Parathyroid adenoma (tissue), 2 donors: ENCODE results near the gene TOX3.

Experiments
- H2AFZ ChIP-seq: fragments of 300-600 bp; sonication (generic); one replicate; pipeline ENCODE4 v1.7.0; 2017; ENCODE audit warnings: antibody characterized with exemption, mild to moderate bottlenecking
- H3K27ac ChIP-seq: fragments of 300-600 bp; sonication (generic); one replicate; pipeline ENCODE4 v1.7.0; 2017
- H3K27me3 ChIP-seq: fragments of 300-600 bp; sonication (generic); one replicate; pipeline ENCODE4 v1.7.0; 2017; ENCODE audit warnings: low read length; ENCODE audit not compliant: control insufficient read depth, insufficient read depth
- H3K36me3 ChIP-seq: fragments of 300-600 bp; sonication (generic); one replicate; pipeline ENCODE4 v1.7.0; 2017; ENCODE audit warnings: low read length; ENCODE audit not compliant: control insufficient read depth, insufficient read depth
- H3K4me1 ChIP-seq: fragments of 300-600 bp; sonication (generic); one replicate; pipeline ENCODE4 v1.7.0; 2017; ENCODE audit warnings: control low read depth
- H3K4me2 ChIP-seq: fragments of 300-600 bp; sonication (generic); one replicate; pipeline ENCODE4 v1.7.0; 2017; ENCODE audit warnings: low read length
- H3K4me3 ChIP-seq: fragments of 300-600 bp; sonication (generic); one replicate; pipeline ENCODE4 v1.7.0; 2017; ENCODE audit warnings: low read depth, low read length
- H3K79me2 ChIP-seq: fragments of 300-600 bp; sonication (generic); one replicate; pipeline ENCODE4 v1.7.0; 2017; ENCODE audit warnings: control low read depth
- H3K9ac ChIP-seq: fragments of 300-600 bp; sonication (generic); one replicate; pipeline ENCODE4 v1.7.0; 2017; ENCODE audit warnings: mild to moderate bottlenecking
- H3K9me3 ChIP-seq: fragments of 300-600 bp; sonication (generic); one replicate; pipeline ENCODE4 v1.7.0; 2017; ENCODE audit warnings: low read length; ENCODE audit not compliant: control insufficient read depth
- TF ChIP-seq, protein P1 (sequence below): fragments of 300-600 bp; sonication (generic); IDR thresholded peaks from one replicate; pipeline ENCODE4 v1.7.0; 2017; ENCODE audit warnings: antibody characterized with exemption, mild to moderate bottlenecking
- donor health status: primary hyperparathyroidism.

TOX3 gene

GRCh38 chr16:52494145-52494544 is 52.8 kb downstream of the TOX3 start:
- Histone ChIP-seq H3K79me2 (no peaks in the 10 kb centered on the region), H3K4me2 (no peak overlapping the region), H3K27ac (no peak overlapping the region), H3K9ac (no peak overlapping the region), H3K9me3 (no peaks in the 10 kb centered on the region), H3K36me3 (no peaks in the 10 kb centered on the region), H3K27me3 (no peaks in the 10 kb centered on the region), H2AFZ (no peak overlapping the region), H3K4me3 (no peak overlapping the region), H3K4me1 (no peaks in the 10 kb centered on the region)
- TF ChIP-seq, protein P1, sequence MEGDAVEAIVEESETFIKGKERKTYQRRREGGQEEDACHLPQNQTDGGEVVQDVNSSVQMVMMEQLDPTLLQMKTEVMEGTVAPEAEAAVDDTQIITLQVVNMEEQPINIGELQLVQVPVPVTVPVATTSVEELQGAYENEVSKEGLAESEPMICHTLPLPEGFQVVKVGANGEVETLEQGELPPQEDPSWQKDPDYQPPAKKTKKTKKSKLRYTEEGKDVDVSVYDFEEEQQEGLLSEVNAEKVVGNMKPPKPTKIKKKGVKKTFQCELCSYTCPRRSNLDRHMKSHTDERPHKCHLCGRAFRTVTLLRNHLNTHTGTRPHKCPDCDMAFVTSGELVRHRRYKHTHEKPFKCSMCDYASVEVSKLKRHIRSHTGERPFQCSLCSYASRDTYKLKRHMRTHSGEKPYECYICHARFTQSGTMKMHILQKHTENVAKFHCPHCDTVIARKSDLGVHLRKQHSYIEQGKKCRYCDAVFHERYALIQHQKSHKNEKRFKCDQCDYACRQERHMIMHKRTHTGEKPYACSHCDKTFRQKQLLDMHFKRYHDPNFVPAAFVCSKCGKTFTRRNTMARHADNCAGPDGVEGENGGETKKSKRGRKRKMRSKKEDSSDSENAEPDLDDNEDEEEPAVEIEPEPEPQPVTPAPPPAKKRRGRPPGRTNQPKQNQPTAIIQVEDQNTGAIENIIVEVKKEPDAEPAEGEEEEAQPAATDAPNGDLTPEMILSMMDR = no peak

DNA sequence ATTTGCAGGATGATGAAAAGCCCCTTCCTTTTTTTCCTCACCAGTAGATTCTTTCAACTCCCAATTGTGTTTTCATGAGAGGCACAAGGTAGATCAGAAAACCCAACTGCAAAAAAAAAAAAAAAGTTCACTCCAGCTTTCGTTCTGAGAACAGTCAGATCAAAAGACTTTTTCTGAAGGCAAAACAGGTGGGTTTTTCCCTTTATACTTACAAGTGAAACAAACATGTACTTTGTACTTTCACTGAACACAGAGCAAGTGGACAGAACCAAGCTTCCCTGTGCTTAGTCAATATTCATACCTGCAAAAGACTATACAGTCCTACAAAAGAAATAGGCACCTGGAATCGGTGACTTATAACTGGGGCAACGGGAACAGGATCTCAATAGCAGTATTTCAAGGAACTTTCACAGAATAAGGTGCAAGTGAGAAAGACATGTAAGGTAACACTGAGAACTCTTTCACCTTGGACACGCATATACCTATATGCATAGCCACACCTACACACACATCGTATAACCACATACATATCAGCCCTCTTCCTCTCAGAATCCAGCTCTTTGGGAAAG is 54.1 kb downstream of the TOX3 start:
- Histone ChIP-seq H3K4me3 (no peak overlapping the region), H3K27ac (no peak overlapping the region), H2AFZ (no peak overlapping the region), H3K9ac (no peak overlapping the region), H3K9me3 (no peaks in the 10 kb centered on the region), H3K4me1 (no peaks in the 10 kb centered on the region), H3K36me3 (no peaks in the 10 kb centered on the region), H3K27me3 (no peaks in the 10 kb centered on the region), H3K4me2 (no peak overlapping the region), H3K79me2 (no peaks in the 10 kb centered on the region)
- TF ChIP-seq, protein P1 = no peak

DNA sequence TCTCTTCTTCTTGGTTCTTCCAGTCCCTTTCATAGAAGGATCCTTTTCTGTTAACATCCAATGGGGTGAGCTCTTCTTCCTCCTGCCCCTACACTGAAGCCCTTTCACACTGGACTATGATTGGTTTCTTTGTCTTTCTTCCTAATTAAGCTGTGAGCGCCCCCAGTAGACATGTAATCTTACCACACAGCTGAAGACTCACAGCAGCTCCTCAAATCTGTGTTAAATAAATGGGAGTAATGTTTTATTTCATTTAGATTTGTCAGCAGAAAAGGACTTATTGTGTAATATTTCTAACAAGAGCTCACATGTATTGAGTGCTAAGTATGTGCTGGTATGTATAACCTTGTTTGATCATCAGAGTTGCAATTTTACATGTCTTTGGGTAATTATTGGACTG is 55.7 kb downstream of the TOX3 start:
- no peaks in the 10 kb centered on the region for H3K4me1 ChIP-seq
- TF ChIP-seq, protein P1 = no peak
- H3K27ac ChIP-seq = no peak overlapping the region

GRCh38 chr16:52489894-52490293 is 57.0 kb downstream of the TOX3 start:
- no peaks in the 10 kb centered on the region for H3K4me1 ChIP-seq
- no peak overlapping the region for H3K27ac ChIP-seq
- TF ChIP-seq, protein P1 = no peak
- no peaks in the 10 kb centered on the region for H3K79me2 ChIP-seq
- H3K4me2 ChIP-seq = no peak overlapping the region
- no peaks in the 10 kb centered on the region for H3K27me3 ChIP-seq
- H2AFZ ChIP-seq = no peak overlapping the region
- H3K4me3 ChIP-seq = no peak overlapping the region
- H3K9ac ChIP-seq = no peak overlapping the region
- no peaks in the 10 kb centered on the region for H3K36me3 ChIP-seq
- H3K9me3 ChIP-seq = no peaks in the 10 kb centered on the region

More for the DNA sequence above, 55.7 kb downstream of the TOX3 start:
- H3K9me3 ChIP-seq = no peaks in the 10 kb centered on the region
- H2AFZ ChIP-seq = no peak overlapping the region
- no peaks in the 10 kb centered on the region for H3K79me2 ChIP-seq
- H3K9ac ChIP-seq = no peak overlapping the region
- H3K4me2 ChIP-seq = no peak overlapping the region
- no peaks in the 10 kb centered on the region for H3K27me3 ChIP-seq
- no peaks in the 10 kb centered on the region for H3K36me3 ChIP-seq
- no peak overlapping the region for H3K4me3 ChIP-seq

DNA sequence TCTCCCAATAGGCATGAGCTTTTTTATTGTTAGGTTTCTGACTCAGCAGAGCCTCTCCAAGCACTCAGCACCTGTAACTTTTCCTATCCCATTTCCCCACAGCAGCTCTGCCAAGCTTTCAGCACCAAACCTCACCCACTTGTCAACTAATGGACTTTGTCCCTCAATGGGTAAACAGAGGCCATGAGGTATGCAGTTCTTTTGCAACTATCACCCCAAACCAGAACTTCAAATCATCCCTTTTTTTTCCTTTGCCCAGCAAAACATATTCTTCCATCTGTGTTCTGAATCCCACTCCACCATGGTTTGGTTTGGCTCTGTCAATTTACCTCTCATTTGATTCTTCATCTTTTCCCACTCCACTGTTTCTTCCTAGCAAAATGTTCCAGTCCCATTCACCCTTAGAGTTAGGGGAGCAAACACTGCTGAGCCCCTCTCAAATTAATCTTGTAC is 58.1 kb downstream of the TOX3 start:
- Histone ChIP-seq H3K36me3 (no peaks in the 10 kb centered on the region), H3K9ac (no peak overlapping the region), H3K4me3 (no peak overlapping the region), H2AFZ (no peak overlapping the region), H3K9me3 (no peaks in the 10 kb centered on the region), H3K4me2 (no peak overlapping the region), H3K4me1 (no peaks in the 10 kb centered on the region), H3K27me3 (no peaks in the 10 kb centered on the region), H3K79me2 (no peaks in the 10 kb centered on the region), H3K27ac (no peak overlapping the region)
- TF ChIP-seq, protein P1 = no peak
